Measurements from ENCODE around the gene TXNDC16. TPM values are rescaled to one million over a fixed set of nuclear protein-coding genes. Genes with fewer than 3 reads are reported as not detected.

Gene TXNDC16
- polyA plus RNA-seq, 2 of the 4 experiments (the other 2 are of a cell fraction) = 1.4 to 3.0 TPM

- no peak for FAIRE-seq
- H3K27ac ChIP-seq = no peak overlapping the region
- POLR2A ChIA-PET = no interaction called here
- H3K4me1 ChIP-seq = no peaks in the 10 kb centered on the region
- 6% methylated on average over 2 of the region's 2 CpGs for WGBS (ENCODE audit: missing lambda C conversion rate)
- H3K9me3 ChIP-seq = no peaks in the 10 kb centered on the region
- ATAC-seq = no peak
- no peak for DNase-seq (ENCODE audit: low read depth in 1 of 2, low spot score in 1 of 2)
- H3K4me2 ChIP-seq = no peak overlapping the region
- H3K4me3 ChIP-seq = no peak overlapping the region
- TF ChIP-seq CEBPB (IDR thresholded peaks at IDR 0.05) (no peak), REST (IDR thresholded peaks at IDR 0.05) (no peak), TFCP2L1 (CRISPR knock-in tag; IDR thresholded peaks at IDR 0.05) (no peak), SMC3 (IDR thresholded peaks at IDR 0.05) (no peak), CBX8 (IDR thresholded peaks at IDR 0.05) (no peak), JUN (IDR thresholded peaks at IDR 0.05) (no peak), ESRRA (IDR thresholded peaks at IDR 0.05; ENCODE audit: borderline replicate concordance, low read length) (no peak), HOXB13 (CRISPR knock-in tag; IDR thresholded peaks at IDR 0.05; ENCODE audit: low read depth) (no peak), POLR2A (IDR thresholded peaks at IDR 0.05; ENCODE audit: low read length) (no peak), EP300 (IDR thresholded peaks at IDR 0.05) (no peak), HOXB5 (CRISPR knock-in tag; IDR thresholded peaks at IDR 0.05) (no peak), RAD21 (conservative IDR thresholded peaks at IDR 0.05 in 1 of 2, IDR thresholded peaks at IDR 0.05 in 1 of 2) (no peak), HOXA7 (CRISPR knock-in tag; IDR thresholded peaks at IDR 0.05) (no peak), RCOR1 (IDR thresholded peaks at IDR 0.05; ENCODE audit: low read depth, low read length) (no peak), HES2 (IDR thresholded peaks at IDR 0.05) (no peak), ZNF302 (CRISPR knock-in tag; IDR thresholded peaks at IDR 0.05) (no peak), HMGXB4 (CRISPR knock-in tag; IDR thresholded peaks at IDR 0.05; ENCODE audit: borderline replicate concordance) (no peak), PHF8 (IDR thresholded peaks at IDR 0.05; ENCODE audit: borderline replicate concordance, low read depth) (no peak), RARB (CRISPR knock-in tag; IDR thresholded peaks at IDR 0.05) (no peak)
- CTCF ChIA-PET = no interaction called here
Observed at GRCh38 chr14:52417139-52417538, 135.2 kb downstream of the TXNDC16 start.

- ChIA-PET CTCF (interaction anchor here (0.9 to 2.4 kb wide), 3 partner anchors 13 to 114 kb away, joined by 3 to 6 read pairs (median 5); no protein-coding TSS in a partner anchor), POLR2A (no interaction called here)
- peak; percentile 46 for FAIRE-seq
- Histone ChIP-seq H3K27ac (no peak overlapping the region), H3K9me3 (no peaks in the 10 kb centered on the region), H3K4me1 (no peaks in the 10 kb centered on the region), H3K4me3 (no peak overlapping the region), H3K4me2 (no peak overlapping the region)
- DNase-seq (ENCODE audit: low read depth in 1 of 2, low spot score in 1 of 2) = no peak
- 80% methylated on average over 7 of the region's 7 CpGs for WGBS (ENCODE audit: missing lambda C conversion rate)
- ATAC-seq = no peak
- TF ChIP-seq MAFK (IDR thresholded peaks at IDR 0.05; ENCODE audit: partially characterized antibody) = no peak
- TF ChIP-seq MAX (IDR thresholded peaks at IDR 0.05) = no peak
- TF ChIP-seq EHF (CRISPR knock-in tag; IDR thresholded peaks at IDR 0.05) = no peak
- no peak for TF ChIP-seq RNF2 (IDR thresholded peaks at IDR 0.05; ENCODE audit: borderline replicate concordance, low read depth)
- no peak for TF ChIP-seq ZFP36 (IDR thresholded peaks at IDR 0.05; ENCODE audit: borderline replicate concordance, partially characterized antibody)
- no peak for TF ChIP-seq REST (IDR thresholded peaks at IDR 0.05)
- TF ChIP-seq ZNF302 (CRISPR knock-in tag; IDR thresholded peaks at IDR 0.05) = no peak
- TF ChIP-seq HOXB13 (CRISPR knock-in tag; IDR thresholded peaks at IDR 0.05; ENCODE audit: low read depth) = no peak
- TF ChIP-seq HES2 (IDR thresholded peaks at IDR 0.05) = no peak
- TF ChIP-seq HMGXB4 (CRISPR knock-in tag; IDR thresholded peaks at IDR 0.05; ENCODE audit: borderline replicate concordance) = no peak
- no peak for TF ChIP-seq ESRRA (IDR thresholded peaks at IDR 0.05; ENCODE audit: borderline replicate concordance, low read length)
Observed at GRCh38 chr14:52413729-52414408, 138.4 kb downstream of the TXNDC16 start.

All from A549 (cell line).